Measurements from ENCODE around the gene HNRNPAB. TPM values are rescaled to one million over a fixed set of nuclear protein-coding genes. Genes with fewer than 3 reads are reported as not detected.
A peak's percentile ranks its signal among the peaks of the same experiment; 100 is the strongest.
"Not testable (repeated sequence)": the region's sequence is repeated elsewhere in the genome, so short reads cannot be mapped to it uniquely, and the experiment has no call there.

The HNRNPAB gene
- total RNA-seq, 4 donors from 2014 or later = 57.0 to 113 (median 83.1) TPM

GRCh38 chr5:178238711-178239592 lies 34.6 kb downstream of the HNRNPAB start:
- WGBS = 50% methylated on average over 14 of the region's 17 CpGs
- no peak for DNase-seq (ENCODE audit: low spot score in 2 of 2)
- Histone ChIP-seq H3K4me3 (no peak overlapping the region), H3K27me3 (no peaks in the 10 kb centered on the region), H3K9me3 (no peaks in the 10 kb centered on the region), H3K27ac (peak overlapping the region; percentile 66), H3K4me1 (peaks cover 54% of the 10 kb centered on the region), H3K36me3 (no peaks in the 10 kb centered on the region)
- TF ChIP-seq POLR2AphosphoS5 (IDR thresholded peaks at IDR 0.05) = no peak
- TF ChIP-seq CTCF (IDR thresholded peaks at IDR 0.05) = no peak
- TF ChIP-seq EP300 (IDR thresholded peaks at IDR 0.05) = no peak
- no peak for TF ChIP-seq POLR2A (IDR thresholded peaks at IDR 0.05)

- peaks cover 50% of the 10 kb centered on the region for H3K4me1 ChIP-seq
- H3K27me3 ChIP-seq; DNase-seq (ENCODE audit: low spot score in 2 of 2); H3K4me3 ChIP-seq; H3K9me3 ChIP-seq; H3K36me3 ChIP-seq: not testable (repeated sequence)
- H3K27ac ChIP-seq = peak overlapping the region; percentile 70
- 43% methylated on average over 2 of the region's 16 CpGs for WGBS
These were observed 35.4 kb downstream of the HNRNPAB start for GRCh38 chr5:178239626-178240301.

- Histone ChIP-seq H3K4me3 (no peak overlapping the region), H3K27ac (peak overlapping the region; percentile 70), H3K36me3 (no peaks in the 10 kb centered on the region), H3K4me1 (peaks cover 45% of the 10 kb centered on the region), H3K9me3 (no peaks in the 10 kb centered on the region), H3K27me3 (no peaks in the 10 kb centered on the region)
- 83% methylated on average over 12 of the region's 19 CpGs for WGBS
- TF ChIP-seq POLR2A (IDR thresholded peaks at IDR 0.05) (no peak), CTCF (IDR thresholded peaks at IDR 0.05) (no peak), POLR2AphosphoS5 (IDR thresholded peaks at IDR 0.05) (no peak), EP300 (IDR thresholded peaks at IDR 0.05) (no peak)
- no peak for DNase-seq (ENCODE audit: low spot score in 2 of 2)
These were observed 36.0 kb downstream of the HNRNPAB start for GRCh38 chr5:178240341-178240741.

- no peaks in the 10 kb centered on the region for H3K36me3 ChIP-seq
- no peak for TF ChIP-seq POLR2A (IDR thresholded peaks at IDR 0.05)
- no peak for TF ChIP-seq POLR2AphosphoS5 (IDR thresholded peaks at IDR 0.05)
- TF ChIP-seq CTCF (IDR thresholded peaks at IDR 0.05) = no peak
- TF ChIP-seq EP300 (IDR thresholded peaks at IDR 0.05) = no peak
- peak overlapping the region; percentile 70 for H3K27ac ChIP-seq
- DNase-seq (ENCODE audit: low spot score in 2 of 2) = no peak
- H3K27me3 ChIP-seq = no peaks in the 10 kb centered on the region
- WGBS = 75% methylated on average over 9 of the region's 9 CpGs
- no peak overlapping the region for H3K4me3 ChIP-seq
- no peaks in the 10 kb centered on the region for H3K9me3 ChIP-seq
- peaks cover 45% of the 10 kb centered on the region for H3K4me1 ChIP-seq
These were observed 36.4 kb downstream of the HNRNPAB start for GRCh38 chr5:178240766-178241165.

GRCh38 chr5:178241231-178241663 lies 36.9 kb downstream of the HNRNPAB start:
- H3K4me1 ChIP-seq = peaks cover 43% of the 10 kb centered on the region
- DNase-seq (ENCODE audit: low spot score in 2 of 2) = no peak
- H3K27ac ChIP-seq = peak overlapping the region; percentile 70
- H3K36me3 ChIP-seq = no peaks in the 10 kb centered on the region
- TF ChIP-seq POLR2A (IDR thresholded peaks at IDR 0.05) (no peak), EP300 (IDR thresholded peaks at IDR 0.05) (no peak), CTCF (IDR thresholded peaks at IDR 0.05) (no peak), POLR2AphosphoS5 (IDR thresholded peaks at IDR 0.05) (no peak)
- 79% methylated on average over 5 of the region's 8 CpGs for WGBS
- H3K27me3 ChIP-seq = no peaks in the 10 kb centered on the region
- no peak overlapping the region for H3K4me3 ChIP-seq
- H3K9me3 ChIP-seq = no peaks in the 10 kb centered on the region
